ENCODE data around the gene CRTC1.

Gene CRTC1

DNA sequence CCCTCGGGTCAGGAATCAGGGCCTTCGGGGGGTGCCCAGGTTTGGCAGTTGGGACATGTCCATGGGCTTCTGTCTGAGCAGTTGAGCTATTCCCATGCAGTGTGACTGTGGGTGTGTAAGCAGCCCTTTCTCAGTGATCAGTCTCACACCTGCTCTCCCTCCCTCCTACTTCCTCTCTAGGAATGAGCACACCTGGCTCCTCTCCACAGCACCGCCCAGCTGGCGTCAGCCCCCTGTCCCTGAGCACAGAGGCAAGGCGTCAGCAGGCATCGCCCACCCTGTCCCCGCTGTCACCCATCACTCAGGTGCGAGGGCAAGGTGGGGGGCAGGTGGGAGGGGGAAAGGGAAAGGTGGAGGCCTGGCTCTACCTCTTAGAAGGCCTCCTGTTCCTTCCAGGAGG, 81.7 kb downstream of the CRTC1 start:
- in situ Hi-C loops (cut with MboI; ENCODE audit: low sequenced_read_pairs) = no loop called here

DNA sequence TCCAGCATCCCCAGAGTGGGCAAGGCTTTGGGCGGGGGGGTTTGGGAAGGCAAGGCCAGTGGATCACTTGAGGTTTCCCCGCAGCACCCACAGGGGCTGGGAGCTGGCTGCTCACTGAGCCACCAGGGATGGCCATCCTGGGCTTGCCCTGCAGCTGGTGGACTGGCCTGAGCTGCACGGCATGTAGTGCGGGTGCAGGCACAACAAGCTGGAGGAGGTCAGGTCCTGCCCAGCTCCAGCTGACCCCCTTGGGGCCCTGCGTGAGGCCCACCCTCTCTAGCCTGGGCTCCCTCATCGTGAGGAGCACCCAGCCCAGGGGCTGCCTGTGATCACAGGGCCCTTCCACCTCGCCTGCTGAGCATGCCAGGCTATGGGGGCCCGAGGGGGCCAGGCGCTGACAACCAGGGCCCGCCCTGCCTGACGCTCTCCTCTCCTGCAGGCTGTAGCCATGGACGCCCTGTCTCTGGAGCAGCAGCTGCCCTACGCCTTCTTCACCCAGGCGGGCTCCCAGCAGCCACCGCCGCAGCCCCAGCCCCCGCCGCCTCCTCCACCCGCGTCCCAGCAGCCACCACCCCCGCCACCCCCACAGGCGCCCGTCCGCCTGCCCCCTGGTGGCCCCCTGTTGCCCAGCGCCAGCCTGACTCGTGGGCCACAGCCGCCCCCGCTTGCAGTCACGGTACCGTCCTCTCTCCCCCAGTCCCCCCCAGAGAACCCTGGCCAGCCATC, 84.7 kb downstream of the CRTC1 start:
- in situ Hi-C loops (cut with MboI; ENCODE audit: low sequenced_read_pairs) = no loop called here

DNA sequence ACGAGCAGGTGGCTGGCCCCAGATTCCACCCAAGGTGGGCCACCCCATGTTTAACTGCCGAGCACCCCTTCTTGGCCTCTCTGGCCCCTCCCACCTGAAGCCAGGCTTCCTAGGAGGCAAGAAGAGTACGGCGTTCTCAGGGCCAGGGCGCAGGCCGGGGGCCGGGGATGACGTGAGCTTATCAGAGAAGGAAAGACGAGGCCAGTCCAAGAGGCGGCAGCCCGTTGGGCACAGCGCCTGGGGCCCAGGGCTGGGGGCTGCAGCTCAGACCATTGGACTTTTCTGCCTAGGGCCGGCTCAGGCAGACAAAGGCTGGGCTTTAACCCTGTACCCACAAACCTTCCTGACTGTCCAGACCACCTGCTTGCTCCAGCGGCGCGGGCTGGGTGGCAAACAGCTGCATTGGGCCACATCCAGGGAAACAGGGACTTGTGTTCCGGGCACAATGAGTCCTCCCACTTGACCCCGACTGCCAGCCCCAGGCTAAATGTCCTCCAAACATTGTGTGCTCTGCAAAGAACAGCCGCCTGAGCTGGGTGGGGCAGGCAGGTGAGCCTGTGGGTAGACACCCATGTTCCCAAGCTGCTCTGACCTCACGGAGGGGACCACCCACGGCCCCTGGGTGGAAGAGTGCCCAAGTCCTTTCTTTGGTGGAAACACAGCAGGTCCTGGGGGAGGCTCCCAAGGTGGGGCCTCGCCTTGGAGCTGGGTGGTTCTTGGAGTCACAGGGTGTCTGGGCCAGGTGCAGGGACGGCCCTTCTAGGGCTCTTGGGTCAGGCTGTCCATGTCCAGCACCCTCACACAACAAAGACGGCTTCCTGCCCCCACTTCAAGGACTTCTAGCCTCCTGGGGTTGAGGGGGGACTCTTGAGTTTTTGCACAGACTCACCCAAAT, 85.8 kb downstream of the CRTC1 start:
- in situ Hi-C loops (cut with MboI; ENCODE audit: low sequenced_read_pairs) = no loop called here

- in situ Hi-C loops (cut with MboI; ENCODE audit: low sequenced_read_pairs) = no loop called here
These were observed 86.6 kb downstream of the CRTC1 start for GRCh38 chr19:18769989-18770528.

- in situ Hi-C loops (cut with MboI; ENCODE audit: low sequenced_read_pairs) = no loop called here
These were observed 87.3 kb downstream of the CRTC1 start for GRCh38 chr19:18770663-18771327.

DNA sequence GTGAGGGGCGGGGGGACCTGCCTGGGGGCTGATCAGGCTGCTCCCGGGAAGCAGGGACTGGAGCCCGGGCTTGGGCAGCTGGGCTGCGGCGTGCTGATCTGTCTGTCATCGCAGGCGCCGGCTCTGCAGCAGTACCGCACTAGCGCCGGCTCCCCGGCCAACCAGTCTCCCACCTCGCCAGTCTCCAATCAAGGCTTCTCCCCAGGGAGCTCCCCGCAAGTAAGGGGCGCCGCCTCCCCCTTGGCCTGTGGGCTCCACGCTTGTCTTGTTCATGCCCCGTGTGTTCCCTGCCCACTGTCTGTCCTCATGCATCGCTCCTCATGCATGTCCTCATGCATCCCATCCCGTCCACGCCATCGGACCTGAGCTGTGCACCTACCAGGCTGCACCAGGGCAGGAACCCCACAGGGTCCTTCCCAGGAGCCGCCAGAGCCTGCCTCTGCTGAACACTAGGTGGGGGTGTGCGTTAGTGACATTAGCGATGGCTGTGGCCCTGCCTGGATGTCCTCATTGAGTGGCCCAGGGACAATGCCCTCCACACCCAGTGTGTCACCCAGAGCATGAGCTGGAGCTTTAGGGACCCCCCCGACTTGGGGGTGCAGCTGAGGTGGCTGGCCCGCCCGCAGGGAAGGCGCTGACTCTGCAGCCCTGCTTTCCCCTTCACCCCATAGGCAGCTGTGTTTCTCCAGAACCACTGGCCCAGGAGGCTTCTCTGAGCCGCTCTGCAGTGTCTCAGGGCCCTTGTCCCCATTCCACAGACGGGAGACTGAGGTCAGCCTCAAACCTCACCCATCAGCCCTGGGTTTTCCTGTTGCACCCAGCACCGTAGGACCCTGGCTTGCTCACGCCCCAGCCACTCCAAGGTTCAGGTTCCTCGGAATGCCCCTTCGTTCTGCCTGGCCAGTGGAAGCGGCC, 88.1 kb downstream of the CRTC1 start:
- in situ Hi-C loops (cut with MboI; ENCODE audit: low sequenced_read_pairs) = no loop called here

DNA sequence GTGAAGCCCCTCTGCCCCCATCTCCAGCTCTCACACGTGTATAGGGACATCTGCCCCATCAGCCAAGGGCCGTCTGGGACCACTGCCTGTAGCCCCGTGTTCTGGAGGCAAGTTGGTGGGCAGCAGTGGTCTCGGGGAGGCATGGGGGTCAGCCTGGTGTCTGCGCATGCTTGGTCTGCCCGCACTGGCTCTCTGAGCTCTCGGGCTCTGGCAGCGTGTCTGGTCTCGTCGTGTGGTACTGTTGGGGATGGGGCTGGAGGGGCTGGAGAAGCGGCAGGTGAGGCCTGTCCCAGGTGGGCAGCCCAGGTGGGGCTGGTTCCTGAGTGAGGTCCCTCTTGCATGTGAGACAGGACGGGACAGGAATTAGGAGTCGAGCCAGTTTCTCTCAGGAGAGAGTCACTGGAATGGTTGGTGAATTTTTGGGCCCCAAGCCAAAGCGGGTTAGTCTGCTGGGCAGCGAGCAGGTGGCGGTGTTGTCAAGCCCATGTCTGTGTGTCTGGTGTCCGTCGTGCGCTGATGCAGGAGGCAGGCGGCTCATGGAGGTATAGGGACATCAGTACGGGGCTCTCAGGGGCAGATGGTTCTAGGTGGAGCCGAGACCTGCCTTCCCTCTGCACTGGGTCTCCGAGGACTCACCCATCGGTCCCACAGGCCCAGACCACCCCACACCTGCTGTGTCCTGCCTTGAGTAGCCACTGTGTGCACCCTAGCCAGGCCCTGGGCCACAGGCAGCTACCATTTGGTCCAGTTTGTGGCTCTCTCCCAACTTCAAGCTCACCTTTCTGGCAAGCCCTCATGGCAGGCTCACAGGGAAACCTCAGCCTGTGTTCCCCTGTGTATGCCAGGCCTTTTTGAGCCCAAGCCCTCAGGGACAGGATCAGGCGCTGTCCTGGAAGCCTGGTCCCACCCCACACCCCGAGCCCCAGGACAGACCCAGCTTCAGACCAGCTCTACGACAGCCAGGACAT, 89.4 kb downstream of the CRTC1 start:
- in situ Hi-C loops (cut with MboI; ENCODE audit: low sequenced_read_pairs) = no loop called here

GRCh38 chr19:18773682-18774081, 90.2 kb downstream of the CRTC1 start:
- in situ Hi-C loops (cut with MboI; ENCODE audit: low sequenced_read_pairs) = no loop called here

- in situ Hi-C loops (cut with MboI; ENCODE audit: low sequenced_read_pairs) = no loop called here
These were observed 90.6 kb downstream of the CRTC1 start for GRCh38 chr19:18774107-18774506.

DNA sequence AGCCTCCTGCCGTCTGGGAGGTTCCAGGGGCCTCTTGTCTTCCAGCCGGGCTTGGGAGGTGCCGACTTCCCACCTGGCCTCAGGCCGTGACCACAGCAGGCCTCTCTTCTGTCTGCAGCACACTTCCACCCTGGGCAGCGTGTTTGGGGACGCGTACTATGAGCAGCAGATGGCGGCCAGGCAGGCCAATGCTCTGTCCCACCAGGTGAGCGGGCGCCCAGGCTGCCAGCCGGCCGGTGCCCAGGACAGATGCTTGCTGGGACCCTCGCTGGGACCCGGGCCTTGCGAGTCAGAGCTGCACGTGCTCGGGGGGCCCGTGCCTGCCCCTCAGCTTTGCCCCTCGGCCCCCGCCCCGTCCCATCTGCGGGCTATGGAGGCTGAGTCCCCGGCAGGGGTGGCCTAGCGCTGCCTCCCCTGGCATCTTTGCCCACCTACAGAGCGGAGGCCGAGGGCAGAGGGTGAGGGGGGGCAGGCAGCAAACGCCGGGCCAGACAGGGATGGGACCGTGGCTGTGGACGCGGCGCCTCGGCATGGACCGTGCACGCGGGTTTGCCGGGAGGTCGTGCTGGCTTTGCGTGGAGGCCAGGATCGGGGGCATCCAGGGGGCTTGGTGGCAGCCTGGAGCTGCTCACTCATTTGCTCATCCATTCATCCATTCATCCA, 91.4 kb downstream of the CRTC1 start:
- in situ Hi-C loops (cut with MboI; ENCODE audit: low sequenced_read_pairs) = no loop called here

DNA sequence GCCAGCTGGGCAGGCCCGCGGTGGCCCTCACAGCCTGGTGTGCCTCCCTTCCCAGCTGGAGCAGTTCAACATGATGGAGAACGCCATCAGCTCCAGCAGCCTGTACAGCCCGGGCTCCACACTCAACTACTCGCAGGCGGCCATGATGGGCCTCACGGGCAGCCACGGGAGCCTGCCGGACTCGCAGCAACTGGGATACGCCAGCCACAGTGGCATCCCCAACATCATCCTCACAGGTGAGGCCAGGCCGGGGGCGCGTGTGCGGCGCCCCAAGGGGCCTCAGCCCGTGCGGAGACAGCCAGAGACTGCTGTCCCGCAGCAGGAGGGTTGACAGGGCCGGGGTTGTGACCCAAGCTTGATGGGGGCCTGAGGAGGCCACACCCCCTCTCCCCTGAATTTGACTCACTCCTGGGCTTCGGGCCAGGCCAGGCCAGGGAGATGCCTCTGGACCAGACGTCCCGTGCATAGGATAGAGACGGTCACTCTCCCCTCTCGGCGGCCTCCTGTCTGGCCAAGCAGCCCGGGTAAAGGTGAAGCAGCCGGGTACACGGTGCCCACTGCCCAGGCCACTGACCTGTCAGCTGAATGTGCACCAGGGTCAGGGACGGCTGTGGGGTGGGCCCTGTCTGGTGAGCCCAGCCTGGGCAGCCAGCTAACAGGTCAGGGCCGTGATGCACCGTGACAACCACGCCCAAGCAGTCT, 92.3 kb downstream of the CRTC1 start:
- in situ Hi-C loops (cut with MboI; ENCODE audit: low sequenced_read_pairs) = no loop called here

DNA sequence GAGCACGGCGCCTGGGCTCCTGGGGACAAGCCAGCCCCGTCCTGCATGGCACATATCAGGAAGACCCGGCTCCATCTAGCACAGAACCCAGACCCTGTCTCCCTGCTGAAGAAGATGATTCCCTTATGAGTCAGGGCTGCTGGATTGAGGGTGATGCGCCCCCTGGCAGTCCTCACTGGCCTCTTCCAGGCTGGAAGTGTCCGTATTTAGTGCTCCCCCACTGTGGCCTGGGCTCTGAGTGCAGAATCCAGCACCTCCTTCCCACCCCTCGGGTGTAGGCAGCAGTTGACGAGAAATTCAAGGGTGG, 92.8 kb downstream of the CRTC1 start:
- in situ Hi-C loops (cut with MboI; ENCODE audit: low sequenced_read_pairs) = no loop called here

GRCh38 chr19:18776736-18777135, 93.3 kb downstream of the CRTC1 start:
- in situ Hi-C loops (cut with MboI; ENCODE audit: low sequenced_read_pairs) = no loop called here

DNA sequence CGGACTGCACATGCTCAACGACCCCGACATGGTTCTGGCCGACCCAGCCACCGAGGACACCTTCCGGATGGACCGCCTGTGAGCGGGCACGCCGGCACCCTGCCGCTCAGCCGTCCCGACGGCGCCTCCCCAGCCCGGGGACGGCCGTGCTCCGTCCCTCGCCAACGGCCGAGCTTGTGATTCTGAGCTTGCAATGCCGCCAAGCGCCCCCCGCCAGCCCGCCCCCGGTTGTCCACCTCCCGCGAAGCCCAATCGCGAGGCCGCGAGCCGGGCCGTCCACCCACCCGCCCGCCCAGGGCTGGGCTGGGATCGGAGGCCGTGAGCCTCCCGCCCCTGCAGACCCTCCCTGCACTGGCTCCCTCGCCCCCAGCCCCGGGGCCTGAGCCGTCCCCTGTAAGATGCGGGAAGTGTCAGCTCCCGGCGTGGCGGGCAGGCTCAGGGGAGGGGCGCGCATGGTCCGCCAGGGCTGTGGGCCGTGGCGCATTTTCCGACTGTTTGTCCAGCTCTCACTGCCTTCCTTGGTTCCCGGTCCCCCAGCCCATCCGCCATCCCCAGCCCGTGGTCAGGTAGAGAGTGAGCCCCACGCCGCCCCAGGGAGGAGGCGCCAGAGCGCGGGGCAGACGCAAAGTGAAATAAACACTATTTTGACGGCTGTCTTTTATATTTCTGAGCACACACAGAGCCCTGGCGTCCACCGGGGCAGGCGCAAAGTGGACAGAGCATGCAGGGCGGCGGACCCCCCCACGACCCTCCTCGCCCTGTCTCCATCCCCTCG, 94.0 kb downstream of the CRTC1 start:
- in situ Hi-C loops (cut with MboI; ENCODE audit: low sequenced_read_pairs) = no loop called here

GRCh38 chr19:18778076-18778389, 94.6 kb downstream of the CRTC1 start:
- in situ Hi-C loops (cut with MboI; ENCODE audit: low sequenced_read_pairs) = no loop called here

DNA sequence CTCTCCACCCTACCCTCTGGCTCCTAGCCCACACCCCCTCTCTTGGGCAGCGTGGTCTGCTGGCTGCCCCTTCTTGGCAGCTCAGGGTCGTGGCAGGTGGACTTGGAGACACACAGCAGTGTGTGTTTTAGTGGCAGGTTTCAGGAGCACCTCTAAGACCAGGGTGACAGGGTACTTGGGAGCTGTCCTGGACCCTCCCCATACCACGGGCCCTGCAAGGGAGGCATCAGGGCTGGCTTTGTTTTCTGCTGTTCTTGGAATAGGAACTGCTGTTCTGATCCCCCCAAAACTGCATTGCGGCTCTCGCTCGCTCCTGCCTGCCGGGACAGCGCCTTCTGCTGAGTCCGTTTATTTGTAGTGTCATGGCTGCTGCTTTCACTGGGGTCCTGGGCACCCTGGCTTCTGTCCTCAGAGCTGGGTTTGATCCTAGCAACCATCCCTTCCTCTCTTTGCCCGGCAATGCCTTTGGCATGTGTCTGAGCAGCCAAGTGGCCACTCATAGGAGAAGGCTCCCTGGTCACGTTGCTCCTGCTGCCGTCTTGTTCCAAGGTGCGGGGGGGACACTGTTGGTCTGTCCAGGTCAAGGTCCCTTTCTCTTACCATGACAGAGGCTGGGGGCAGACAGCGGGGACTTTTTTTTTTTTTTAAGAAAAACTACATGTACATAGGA, 95.5 kb downstream of the CRTC1 start:
- in situ Hi-C loops (cut with MboI; ENCODE audit: low sequenced_read_pairs) = no loop called here

- in situ Hi-C loops (cut with MboI; ENCODE audit: low sequenced_read_pairs) = no loop called here
These were observed 96.6 kb downstream of the CRTC1 start for GRCh38 chr19:18780081-18780480.

All from HL-60/S4 treated with retinoic acid at 250 ng/mL for 4 days and 3 days (cell line).